Neural progenitor cell (in vitro differentiated cells): ENCODE results near the gene CEP76. TPM values are rescaled to one million over a fixed set of nuclear protein-coding genes. Genes with fewer than 3 reads are reported as not detected.

Experiments used
- DNase-seq: peaks from one replicate; pipeline ENCODE4 v3.0.0-alpha.2; 2016; ENCODE audit warnings: low spot score
- H2AFZ ChIP-seq: fragments of 200-600 bp; sonication (generic); replicated peaks from 2 replicates; pipeline ENCODE4 v1.6.1; 2016; ENCODE audit warnings: antibody characterized with exemption
- H3F3A ChIP-seq: fragments of 200-600 bp; sonication (generic); 2 replicates; pipeline ENCODE4 v1.6.1; 2016; ENCODE audit warnings: antibody characterized with exemption, low read depth
- H3K27ac ChIP-seq: fragments of 200-600 bp; sonication (generic); 2 replicates; pipeline ENCODE4 v1.5.1; 2016; ENCODE audit warnings: mild to moderate bottlenecking
- H3K27me3 ChIP-seq: fragments of 200-600 bp; sonication (generic); 2 replicates; pipeline ENCODE4 v1.6.1; 2016; ENCODE audit warnings: mild to moderate bottlenecking, moderate library complexity
- H3K36me3 ChIP-seq: fragments of 200-600 bp; sonication (generic); 2 replicates; pipeline ENCODE4 v1.5.1; 2016
- H3K4me1 ChIP-seq: fragments of 200-600 bp; sonication (generic); 2 replicates; pipeline ENCODE4 v1.6.1; 2016; ENCODE audit warnings: mixed run types
- H3K4me2 ChIP-seq: fragments of 200-600 bp; sonication (generic); 2 replicates; pipeline ENCODE4 v1.6.1; 2016
- H3K4me3 ChIP-seq: fragments of 200-600 bp; sonication (generic); 2 replicates; pipeline ENCODE4 v1.5.1; 2016
- H3K79me2 ChIP-seq: fragments of 200-600 bp; sonication (generic); 2 replicates; pipeline ENCODE4 v1.6.1; 2016; ENCODE audit warnings: low read depth
- H3K9ac ChIP-seq: fragments of 200-600 bp; sonication (generic); 2 replicates; pipeline ENCODE4 v1.6.1; 2016
- H3K9me3 ChIP-seq: fragments of 200-600 bp; sonication (generic); 2 replicates; pipeline ENCODE4 v1.5.1; 2016; ENCODE audit warnings: low read depth
- H4K20me1 ChIP-seq: fragments of 200-600 bp; sonication (generic); 2 replicates; pipeline ENCODE4 v1.6.1; 2016; ENCODE audit warnings: low read depth
- H3K27ac Mint-ChIP-seq: 3 replicates; pipeline ENCODE4 v1.8.0; 2021; ENCODE audit warnings: mixed read lengths
- H3K27me3 Mint-ChIP-seq: 2 replicates; pipeline ENCODE4 v1.8.0; 2022; ENCODE audit warnings: low read depth, mild to moderate bottlenecking, inconsistent platforms, moderate library complexity, mixed read lengths; ENCODE audit not compliant: insufficient read depth
- H3K36me3 Mint-ChIP-seq: 3 replicates; pipeline ENCODE4 v1.8.0; 2021; ENCODE audit warnings: mixed read lengths
- H3K4me1 Mint-ChIP-seq: 3 replicates; pipeline ENCODE4 v1.8.0; 2021; ENCODE audit warnings: mixed read lengths
- H3K4me3 Mint-ChIP-seq: 3 replicates; pipeline ENCODE4 v1.8.0; 2021; ENCODE audit warnings: mild to moderate bottlenecking, moderate library complexity, mixed read lengths
- H3K9me3 Mint-ChIP-seq: 3 replicates; pipeline ENCODE4 v1.8.0; 2020; ENCODE audit warnings: mixed read lengths
- EZH2 ChIP-seq: fragments of 200-600 bp; sonication (generic); IDR thresholded peaks from 2 replicates; pipeline ENCODE4 v1.6.1; 2017; ENCODE audit warnings: antibody characterized with exemption, mild to moderate bottlenecking, moderate library complexity
- EZH2phosphoT487 ChIP-seq: fragments of 200-600 bp; sonication (generic); IDR thresholded peaks from 2 replicates; pipeline ENCODE4 v1.6.1; 2017; ENCODE audit warnings: antibody characterized with exemption
- total RNA-seq: library from RNA; depleted of rRNA; stranded (reverse); fragments of >200 nt; gene quantifications from 2 replicates; pipeline ENCODE4 v1.2.3, GENCODE V29; 2015; ENCODE audit warnings: low replicate concordance
- TF ChIP-seq, protein P1 (sequence below): fragments of 200-600 bp; sonication (generic); IDR thresholded peaks from 2 replicates; pipeline ENCODE4 v1.5.1; 2017; ENCODE audit warnings: antibody characterized with exemption, mild to moderate bottlenecking

Gene CEP76
- 24.3 and 44.8 TPM in 2 replicates for total RNA-seq

GRCh38 chr18:12702221-12703095, at the start of gene CEP76, which contains the start of gene PSMG2:
TSS of gene CEP76 (minus strand) at chr18:12702723. CDS start at chr18:12702548, 175 bp downstream.
TSS of gene PSMG2 (plus strand) at chr18:12703042. CDS start at chr18:12703108, 66 bp downstream.
- peak within 1 kb of the TSS; percentile 98 for H3K4me3 ChIP-seq
- peaks cover 16% of the 10 kb centered on the region for H3F3A ChIP-seq
- H3K27ac ChIP-seq: peak within 1 kb of the TSS; percentile 99
- H4K20me1 ChIP-seq: peaks cover 26% of the 10 kb centered on the region
- H3K4me1 Mint-ChIP-seq: peaks cover 27% of the 10 kb centered on the region
- peak within 1 kb of the TSS; percentile 100 for H3K27ac Mint-ChIP-seq
- peaks cover 2% of the 10 kb centered on the region for H3K27me3 Mint-ChIP-seq
- peaks cover 6% of the 10 kb centered on the region for H3K36me3 Mint-ChIP-seq
- H3K4me3 Mint-ChIP-seq: peak within 1 kb of the TSS; percentile 100
- peaks cover 20% of the 10 kb centered on the region for H3K4me1 ChIP-seq
- no peaks in the 10 kb centered on the region for H3K9me3 ChIP-seq
- H3K4me2 ChIP-seq: peak within 1 kb of the TSS; percentile 88
- no peaks in the 10 kb centered on the region for H3K9me3 Mint-ChIP-seq
- TF ChIP-seq EZH2 (peak; percentile 17), EZH2phosphoT487 (no peak)
- TF ChIP-seq, protein P1, sequence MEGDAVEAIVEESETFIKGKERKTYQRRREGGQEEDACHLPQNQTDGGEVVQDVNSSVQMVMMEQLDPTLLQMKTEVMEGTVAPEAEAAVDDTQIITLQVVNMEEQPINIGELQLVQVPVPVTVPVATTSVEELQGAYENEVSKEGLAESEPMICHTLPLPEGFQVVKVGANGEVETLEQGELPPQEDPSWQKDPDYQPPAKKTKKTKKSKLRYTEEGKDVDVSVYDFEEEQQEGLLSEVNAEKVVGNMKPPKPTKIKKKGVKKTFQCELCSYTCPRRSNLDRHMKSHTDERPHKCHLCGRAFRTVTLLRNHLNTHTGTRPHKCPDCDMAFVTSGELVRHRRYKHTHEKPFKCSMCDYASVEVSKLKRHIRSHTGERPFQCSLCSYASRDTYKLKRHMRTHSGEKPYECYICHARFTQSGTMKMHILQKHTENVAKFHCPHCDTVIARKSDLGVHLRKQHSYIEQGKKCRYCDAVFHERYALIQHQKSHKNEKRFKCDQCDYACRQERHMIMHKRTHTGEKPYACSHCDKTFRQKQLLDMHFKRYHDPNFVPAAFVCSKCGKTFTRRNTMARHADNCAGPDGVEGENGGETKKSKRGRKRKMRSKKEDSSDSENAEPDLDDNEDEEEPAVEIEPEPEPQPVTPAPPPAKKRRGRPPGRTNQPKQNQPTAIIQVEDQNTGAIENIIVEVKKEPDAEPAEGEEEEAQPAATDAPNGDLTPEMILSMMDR: no peak
- peaks cover 69% of the 10 kb centered on the region for H3K79me2 ChIP-seq
- H3K9ac ChIP-seq: peak within 1 kb of the TSS; percentile 100
- H3K36me3 ChIP-seq: peaks cover 25% of the 10 kb centered on the region
- peak; percentile 95 for DNase-seq
- H2AFZ ChIP-seq: peak within 1 kb of the TSS; percentile 98
- no peaks in the 10 kb centered on the region for H3K27me3 ChIP-seq

GRCh38 chr18:12751891-12752290, 49.4 kb upstream of the CEP76 start:
- H3K27me3 Mint-ChIP-seq: peaks cover 2% of the 10 kb centered on the region
- Histone ChIP-seq H3K27ac (no peak overlapping the region), H3F3A (no peaks in the 10 kb centered on the region), H3K9me3 (no peaks in the 10 kb centered on the region), H3K4me3 (no peak overlapping the region), H3K4me2 (no peak overlapping the region), H3K9ac (no peak overlapping the region), H2AFZ (no peak overlapping the region), H3K27me3 (no peaks in the 10 kb centered on the region), H3K36me3 (no peaks in the 10 kb centered on the region), H3K4me1 (no peaks in the 10 kb centered on the region), H3K79me2 (no peaks in the 10 kb centered on the region), H4K20me1 (no peaks in the 10 kb centered on the region)
- H3K36me3 Mint-ChIP-seq: no peaks in the 10 kb centered on the region
- H3K27ac Mint-ChIP-seq: no peak overlapping the region
- TF ChIP-seq EZH2: no peak
- TF ChIP-seq, protein P1: no peak
- TF ChIP-seq EZH2phosphoT487: no peak
- no peak overlapping the region for H3K4me3 Mint-ChIP-seq
- H3K4me1 Mint-ChIP-seq: no peaks in the 10 kb centered on the region
- DNase-seq: no peak
- H3K9me3 Mint-ChIP-seq: peaks cover 3% of the 10 kb centered on the region

DNA sequence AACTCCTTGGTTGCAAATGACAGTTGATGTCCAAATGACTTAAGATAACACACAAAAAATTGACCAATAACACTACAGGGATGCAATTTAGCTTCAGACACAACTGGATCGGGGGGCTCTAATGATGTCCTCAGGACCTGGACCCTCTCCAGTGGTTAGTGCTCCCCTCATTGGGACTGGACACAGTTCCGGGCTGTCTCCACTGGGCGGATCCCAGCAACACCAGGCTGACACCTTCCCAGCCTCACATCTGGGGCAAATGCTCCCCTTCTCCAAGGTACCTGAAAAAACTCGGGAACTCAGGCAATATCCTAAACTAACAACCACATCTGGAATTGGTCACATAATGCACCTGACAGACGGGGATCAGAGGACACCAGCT, 49.0 kb upstream of the CEP76 start:
- no peak overlapping the region for H3K27ac ChIP-seq
- no peak overlapping the region for H3K4me3 ChIP-seq
- no peaks in the 10 kb centered on the region for H3K79me2 ChIP-seq
- H3K4me1 ChIP-seq: no peaks in the 10 kb centered on the region
- Mint-ChIP-seq H3K4me1 (no peaks in the 10 kb centered on the region), H3K36me3 (no peaks in the 10 kb centered on the region), H3K4me3 (no peak overlapping the region), H3K27me3 (peaks cover 2% of the 10 kb centered on the region), H3K9me3 (peaks cover under 1% of the 10 kb centered on the region), H3K27ac (no peak overlapping the region)
- H3K4me2 ChIP-seq: no peak overlapping the region
- no peak overlapping the region for H2AFZ ChIP-seq
- H4K20me1 ChIP-seq: no peaks in the 10 kb centered on the region
- H3F3A ChIP-seq: no peaks in the 10 kb centered on the region
- H3K36me3 ChIP-seq: no peaks in the 10 kb centered on the region
- H3K9me3 ChIP-seq: no peaks in the 10 kb centered on the region
- H3K27me3 ChIP-seq: no peaks in the 10 kb centered on the region
- no peak for TF ChIP-seq EZH2
- no peak for TF ChIP-seq EZH2phosphoT487
- TF ChIP-seq, protein P1: no peak
- H3K9ac ChIP-seq: no peak overlapping the region
- DNase-seq: no peak
